Hematopoietic multipotent progenitor cell (in vitro differentiated cells): ENCODE measurements around the gene MAL. TPM values are rescaled to one million over a fixed set of nuclear protein-coding genes. Genes with fewer than 3 reads are reported as not detected.
A peak's percentile ranks its signal among the peaks of the same experiment; 100 is the strongest.
"Not testable (repeated sequence)": the region's sequence is repeated elsewhere in the genome, so short reads cannot be mapped to it uniquely, and the experiment has no call there.

Experiments used
- DNase-seq, 3 donors: peaks; one replicate each; pipeline ENCODE4 v3.0.0-alpha.2; 2011 to 2015; ENCODE audit warnings: low read depth in 2 of 3, low spot score in 2 of 3
- total RNA-seq: library from RNA; depleted of rRNA; stranded (reverse); fragments of >200 nt; gene quantifications from one replicate; pipeline ENCODE4 v1.2.3, GENCODE V29; 2012

MAL gene
- total RNA-seq, 1 donor, result 0.54 TPM

DNA sequence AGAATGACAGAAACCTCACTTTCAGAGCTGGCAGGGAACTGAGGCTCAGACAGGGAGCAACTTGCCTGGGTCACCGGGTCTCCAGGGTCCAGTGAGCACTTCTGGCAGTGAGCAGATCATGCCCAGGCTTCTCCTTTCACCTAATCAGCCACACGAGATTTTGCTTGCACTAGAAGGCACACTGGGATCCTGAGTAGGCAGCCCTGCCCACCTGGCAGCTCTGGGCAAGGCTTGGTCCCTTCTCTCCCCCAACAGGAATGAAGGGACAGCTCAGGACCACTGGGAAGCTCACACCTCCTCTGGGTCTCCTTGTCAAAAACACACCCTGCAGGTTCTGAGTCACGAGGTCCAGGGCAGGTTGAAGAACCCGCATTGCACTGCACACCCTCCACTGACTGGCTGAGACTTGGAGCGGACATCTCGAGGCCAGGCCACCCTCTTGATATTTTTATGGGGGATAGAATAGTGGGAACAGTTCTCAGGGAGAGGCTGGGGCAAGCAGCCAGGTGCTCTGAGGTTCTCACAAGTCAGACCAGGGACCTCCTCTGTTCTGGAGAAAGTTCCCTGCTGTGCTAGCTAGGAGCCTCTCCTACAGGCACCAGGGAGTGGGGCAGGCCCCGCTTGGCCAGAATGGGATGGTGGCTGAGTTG lies 5.7 kb downstream of the MAL start:
- DNase-seq, result no peak

DNA sequence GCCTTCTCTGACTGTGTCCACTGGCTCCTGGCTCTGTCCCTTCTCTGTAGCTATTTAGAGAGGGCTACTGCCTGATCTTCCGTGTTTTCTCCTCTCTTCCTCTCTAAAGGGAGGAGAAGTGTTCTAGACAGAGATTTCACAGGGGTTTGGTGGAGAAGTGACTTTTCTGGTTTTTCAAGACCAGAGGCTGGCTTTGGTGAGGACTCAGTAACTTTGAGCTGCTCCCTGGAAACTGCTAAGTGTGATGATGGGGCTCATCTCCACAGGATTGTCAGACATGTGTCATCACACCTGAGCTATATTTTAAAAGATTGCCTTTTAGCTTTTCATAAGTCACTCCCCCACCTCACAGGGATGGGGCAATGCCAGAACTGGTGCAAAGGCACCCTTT lies 6.2 kb downstream of the MAL start:
- DNase-seq, result no peak

DNA sequence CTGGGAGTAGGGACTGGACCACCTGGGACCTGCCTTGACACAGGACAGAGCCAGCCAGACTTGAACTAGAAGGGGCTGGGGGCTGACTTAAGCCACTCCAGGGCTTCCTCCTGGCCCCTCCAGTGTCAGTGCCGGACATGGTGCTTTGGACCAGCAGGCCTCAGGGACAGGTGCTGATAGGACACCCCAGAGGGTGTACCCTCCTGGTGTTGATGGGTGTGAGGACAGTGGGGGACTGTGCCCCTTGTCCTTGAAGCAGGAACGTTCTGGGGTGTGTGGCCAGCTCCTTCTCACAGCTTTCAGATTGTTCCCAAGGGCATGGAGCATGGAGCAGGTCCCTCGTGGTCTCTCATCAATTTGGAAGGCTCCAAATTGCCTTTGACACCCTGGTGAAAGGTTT lies 6.8 kb downstream of the MAL start:
- no peak for DNase-seq

DNA sequence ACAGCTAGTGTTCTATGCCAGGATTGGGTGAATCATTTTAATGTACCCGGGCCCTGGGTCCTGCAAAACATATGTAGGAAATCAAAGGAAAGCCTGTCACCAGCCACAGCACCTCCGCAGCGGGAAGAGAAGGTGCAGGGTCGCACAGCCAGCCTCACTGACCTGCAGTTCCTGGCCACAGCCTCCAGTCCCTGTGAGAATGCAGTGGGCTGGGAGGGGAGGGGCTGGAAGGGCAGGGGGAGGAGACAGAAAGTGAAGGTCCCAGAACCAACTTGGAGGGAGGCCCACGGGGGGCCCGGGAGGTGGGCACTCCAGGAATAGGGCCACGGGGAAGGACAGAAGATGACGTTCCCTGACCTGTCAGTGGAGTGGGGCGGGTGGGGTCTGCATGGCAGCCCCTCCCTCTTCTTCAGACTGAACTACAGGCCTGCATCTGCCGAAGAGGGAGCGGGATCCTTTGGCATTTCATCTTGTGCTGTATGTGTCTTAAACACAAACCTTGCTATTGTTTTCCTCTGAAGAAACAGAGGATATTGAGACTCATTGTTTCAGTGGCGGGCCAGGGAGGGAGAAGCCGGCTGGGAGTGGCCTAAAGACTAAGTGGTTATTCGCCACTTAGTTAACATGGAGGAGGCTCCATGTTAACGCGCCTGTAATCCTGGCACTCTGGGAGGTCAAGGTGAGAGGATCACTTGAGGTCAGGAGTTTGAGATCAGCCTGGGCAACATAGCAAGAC lies 7.5 kb downstream of the MAL start:
- no peak for DNase-seq

DNA sequence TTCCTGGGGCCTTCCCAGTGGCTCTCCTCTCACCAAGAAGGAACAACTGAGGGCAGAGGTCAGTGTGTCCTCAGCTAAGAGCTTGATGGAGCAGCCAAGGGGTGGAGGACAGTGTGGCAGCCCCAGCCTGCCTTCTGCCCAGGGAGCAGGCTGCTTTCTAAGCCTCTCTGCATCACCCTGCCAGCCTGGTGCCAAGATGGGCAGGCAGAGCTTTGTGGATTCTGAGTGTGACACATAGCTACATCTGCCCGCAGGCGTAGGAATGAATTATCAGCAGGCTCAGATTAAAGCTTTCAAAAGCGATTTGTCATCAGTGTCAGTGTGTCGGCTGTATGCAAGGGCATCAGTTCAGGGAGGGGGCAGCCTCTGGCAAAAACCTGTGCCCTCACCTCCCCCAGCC lies 8.7 kb downstream of the MAL start:
- no peak for DNase-seq

GRCh38 chr2:95034818-95035217 lies 9.3 kb downstream of the MAL start:
- DNase-seq, result no peak

DNA sequence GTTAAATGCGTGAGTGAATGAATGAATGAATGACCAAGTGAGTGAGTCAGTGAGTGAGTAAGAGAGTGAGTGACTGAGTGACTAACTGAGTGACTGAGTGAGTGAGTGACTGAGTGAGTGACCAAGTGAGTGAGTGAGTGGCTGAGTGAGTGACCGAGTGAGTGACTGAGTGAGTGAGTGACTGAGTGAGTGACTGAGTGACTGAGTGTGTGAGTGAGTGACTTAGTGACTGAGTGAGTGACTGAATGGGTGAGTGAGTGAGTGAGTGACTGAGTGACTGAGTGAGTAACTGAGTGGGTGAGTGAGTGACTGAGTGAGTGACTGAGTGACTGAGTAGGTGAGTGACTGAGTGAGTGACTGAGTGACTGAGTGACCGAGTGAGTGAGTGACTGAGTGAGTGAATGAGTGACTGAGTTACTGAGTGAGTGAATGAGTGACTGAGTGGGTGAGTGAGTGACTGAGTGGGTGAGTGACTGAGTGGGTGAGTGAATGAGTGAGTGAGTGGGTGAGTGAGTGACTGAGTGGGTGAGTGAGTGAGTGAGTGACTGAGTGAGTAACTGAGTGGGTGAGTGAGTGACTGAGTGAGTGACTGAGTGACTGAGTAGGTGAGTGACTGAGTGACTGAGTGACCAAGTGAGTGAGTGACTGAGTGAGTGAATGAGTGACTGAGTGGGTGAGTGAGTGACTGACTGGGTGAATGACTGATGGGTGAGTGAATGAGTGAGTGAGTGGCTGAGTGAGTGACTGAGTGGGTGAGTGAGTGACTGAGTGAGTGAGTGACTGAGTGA lies 11.3 kb downstream of the MAL start:
- DNase-seq, result no peak

- DNase-seq, result no peak
These were observed 11.9 kb downstream of the MAL start for GRCh38 chr2:95037384-95037839.

GRCh38 chr2:95037841-95038585 lies 12.5 kb downstream of the MAL start:
- DNase-seq, result not testable (repeated sequence)

GRCh38 chr2:95038635-95039298 lies 13.3 kb downstream of the MAL start:
- no peak for DNase-seq

DNA sequence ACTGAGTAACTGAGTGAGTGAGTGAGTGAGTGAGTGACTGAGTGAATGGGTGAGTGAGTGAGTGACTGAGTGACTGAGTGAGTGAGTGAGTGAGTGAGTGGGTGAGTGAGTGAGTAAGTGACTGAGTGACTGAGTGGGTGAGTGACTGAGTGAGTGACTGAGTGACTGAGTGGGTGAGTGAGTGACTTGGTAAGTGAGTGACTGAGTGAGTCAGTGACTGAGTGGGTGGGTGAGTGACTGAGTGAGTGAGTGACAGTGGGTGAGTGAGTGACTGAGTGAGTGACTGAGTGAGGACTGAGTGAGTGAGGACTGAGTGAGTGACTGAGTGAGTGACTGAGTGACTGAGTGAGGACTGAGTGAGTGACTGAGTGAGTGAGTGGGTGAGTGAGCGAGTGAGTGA lies 13.9 kb downstream of the MAL start:
- DNase-seq, result no peak

- DNase-seq, result no peak
These were observed 14.5 kb downstream of the MAL start for GRCh38 chr2:95039978-95040377.

DNA sequence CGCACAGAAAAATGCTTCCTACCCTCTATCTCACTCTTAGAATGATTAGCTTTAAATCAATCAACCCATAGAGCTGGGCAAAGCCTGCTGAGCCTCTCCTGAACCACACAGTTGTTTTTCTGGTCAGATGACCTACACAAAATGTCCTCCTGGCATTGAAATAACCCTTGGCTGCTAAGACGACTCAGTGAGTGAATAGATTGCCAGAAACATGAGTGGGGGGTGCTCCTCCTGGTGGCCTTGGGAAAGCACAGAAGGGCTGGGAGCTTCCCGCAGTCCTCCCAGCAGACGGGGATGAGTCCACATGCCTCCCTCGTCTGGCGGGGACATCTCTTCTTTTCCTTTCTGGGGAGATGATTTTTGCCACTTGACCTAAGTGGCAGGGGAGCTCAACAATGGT lies 14.9 kb downstream of the MAL start:
- DNase-seq, result no peak

GRCh38 chr2:95041060-95041823 lies 15.7 kb downstream of the MAL start:
- no peak for DNase-seq

DNA sequence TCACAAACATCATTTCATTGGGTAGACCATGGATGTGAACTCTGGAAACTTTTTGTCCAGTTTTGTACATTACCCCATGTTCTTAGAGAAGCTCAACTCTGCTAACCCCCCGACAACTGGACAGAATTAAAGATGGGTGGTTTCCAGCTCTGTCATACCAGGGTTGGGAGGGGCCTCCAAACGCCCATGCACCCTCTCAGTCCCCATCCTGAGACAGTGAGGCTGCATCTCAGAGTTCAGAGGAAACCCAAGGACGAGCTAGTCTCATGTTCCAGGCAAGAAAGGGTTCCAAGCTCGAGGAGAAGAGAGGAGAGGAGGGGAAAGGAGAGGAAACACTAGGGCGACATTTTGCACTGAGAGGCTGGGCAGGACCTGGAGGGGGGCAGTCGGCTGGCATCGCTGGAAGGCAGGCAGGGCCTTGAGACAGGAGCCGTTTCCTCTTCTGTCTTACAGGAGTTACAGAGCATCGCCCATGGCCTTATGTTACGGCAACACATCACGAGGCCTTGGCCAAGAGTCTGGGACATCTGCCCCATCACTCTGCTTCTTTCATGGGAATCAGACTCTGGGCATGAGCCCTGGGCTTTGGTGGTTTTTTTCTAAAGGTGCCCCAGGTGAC lies 16.4 kb downstream of the MAL start:
- no peak for DNase-seq

DNA sequence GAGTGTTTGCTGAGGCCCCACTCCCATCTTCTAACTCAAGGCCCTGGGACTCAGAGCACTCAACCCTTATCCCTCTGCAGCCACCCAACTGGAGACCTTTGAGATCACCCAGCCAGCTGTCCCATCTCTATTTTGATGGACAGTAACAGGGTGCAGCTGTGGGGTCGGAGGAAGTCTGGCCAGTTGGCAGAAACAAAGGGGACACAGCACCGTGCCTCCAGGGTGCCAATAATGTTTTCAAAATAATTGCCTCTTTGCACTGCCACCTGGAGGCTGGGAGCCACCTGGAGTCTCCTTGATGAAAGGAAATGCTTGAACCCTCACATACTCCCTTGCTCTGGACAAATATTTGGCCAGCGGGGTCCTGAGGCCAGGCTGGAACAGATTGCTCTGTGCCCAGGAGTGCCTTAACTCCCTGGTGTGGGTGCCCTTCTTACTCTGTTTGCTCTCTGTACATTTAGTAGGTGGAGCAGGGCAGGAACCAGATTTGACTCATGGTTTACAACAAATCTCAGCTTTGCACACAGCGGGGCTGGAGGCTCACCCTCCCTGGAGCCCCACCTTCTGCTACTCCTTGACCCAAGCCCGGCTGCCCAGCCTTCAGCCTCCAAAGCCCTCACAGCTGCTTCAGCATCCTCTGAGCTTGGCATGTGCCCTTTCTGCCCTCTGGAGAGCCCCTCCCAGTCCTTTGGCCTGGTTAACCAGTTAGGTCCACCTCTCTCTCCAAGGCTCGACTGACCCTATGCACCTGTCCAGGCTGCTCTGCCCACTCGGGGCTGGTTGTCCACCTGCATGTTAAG lies 17.2 kb downstream of the MAL start:
- no peak for DNase-seq

- peak in 2 of 3 donors; percentile 43 to 69 for DNase-seq
These were observed 18.0 kb downstream of the MAL start for GRCh38 chr2:95043300-95044093.

- DNase-seq, result peak in 1 of 3 donors; percentile 16
These were observed 19.1 kb downstream of the MAL start for GRCh38 chr2:95044601-95045000.
